ENCODE results near the gene CORO1C.
"Not testable (repeated sequence)": the region's sequence is repeated elsewhere in the genome, so short reads cannot be mapped to it uniquely, and the experiment has no call there.

Gene CORO1C

DNA sequence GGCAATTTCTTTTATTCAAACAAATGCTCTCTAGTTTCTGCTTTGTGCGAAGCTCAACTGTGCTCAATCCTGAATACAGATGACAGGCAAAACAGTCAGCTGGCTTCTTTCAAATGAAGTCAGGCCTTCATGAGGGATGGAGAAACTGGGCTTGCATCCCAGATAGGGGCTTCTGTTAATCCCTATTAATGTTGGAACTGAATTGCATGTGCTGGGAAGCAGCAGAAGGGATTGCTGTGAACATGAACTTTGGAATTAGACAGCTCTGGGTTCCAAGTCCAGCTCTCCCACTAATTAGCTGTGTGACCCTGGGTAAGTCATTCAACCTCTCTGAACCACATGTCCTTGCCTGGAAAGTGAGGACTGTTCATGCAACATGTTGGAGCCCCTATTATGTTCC is 21.1 kb upstream of the CORO1C start:
- FAIRE-seq, result no peak

GRCh38 chr12:108751821-108752220 is 20.5 kb upstream of the CORO1C start:
- no peak for FAIRE-seq

GRCh38 chr12:108751003-108751402 is 19.7 kb upstream of the CORO1C start:
- not testable (repeated sequence) for FAIRE-seq

DNA sequence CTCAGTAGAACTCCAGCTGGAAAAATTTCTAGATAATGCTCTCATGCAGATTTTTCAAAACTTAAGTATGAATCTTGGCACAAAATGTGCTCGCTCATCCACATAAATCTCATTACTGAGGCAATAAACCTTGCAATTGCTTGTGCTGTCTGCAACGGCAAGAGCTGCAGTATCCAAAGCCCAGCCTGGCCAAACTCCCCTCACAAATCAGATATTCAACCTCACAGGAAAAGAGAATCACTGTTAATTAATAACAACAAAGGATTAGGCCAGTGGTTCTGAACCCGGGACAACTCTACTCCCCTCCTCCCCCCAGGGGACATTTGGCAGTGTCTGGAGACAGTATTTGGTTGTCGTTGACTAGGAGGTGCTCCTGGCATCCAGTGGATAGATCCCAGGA is 19.2 kb upstream of the CORO1C start:
- no peak for FAIRE-seq

DNA sequence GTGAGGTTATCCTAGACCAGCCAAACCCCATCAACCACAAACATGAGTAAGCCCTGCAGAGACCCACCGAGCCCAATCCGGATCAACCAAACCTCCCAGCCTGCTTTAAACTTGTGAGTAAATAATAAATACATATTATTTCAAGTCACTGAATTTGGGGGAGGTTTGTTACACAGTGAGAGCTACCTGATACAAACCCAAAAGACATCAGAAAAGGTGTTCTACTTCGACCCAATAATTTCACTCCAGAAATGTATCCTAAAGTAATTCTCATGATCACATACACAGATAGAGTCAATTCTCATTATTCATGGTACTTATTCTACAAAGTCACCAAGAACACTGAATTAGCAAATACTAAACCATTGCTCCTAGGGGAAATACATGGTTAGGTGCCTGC is 16.2 kb upstream of the CORO1C start:
- no peak for FAIRE-seq

DNA sequence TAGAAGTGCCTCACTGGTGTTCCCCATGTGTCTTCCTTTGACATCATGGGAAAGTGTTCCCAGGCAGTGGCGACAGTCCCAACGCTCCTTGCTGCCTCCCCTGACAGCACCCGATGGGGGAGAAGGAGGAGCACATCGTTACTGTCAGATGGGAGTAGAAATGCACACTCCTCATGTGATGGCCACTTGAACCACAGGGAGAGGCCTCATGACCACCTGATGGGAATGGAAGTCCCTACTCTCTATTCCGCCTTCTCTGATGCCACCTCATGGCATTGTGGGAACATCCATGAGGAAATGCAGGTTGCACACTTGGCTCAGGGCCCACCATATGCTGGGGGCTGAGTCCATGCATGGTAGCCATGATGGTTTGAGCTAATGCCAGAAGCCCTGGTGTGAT is 14.3 kb upstream of the CORO1C start:
- no peak for FAIRE-seq

DNA sequence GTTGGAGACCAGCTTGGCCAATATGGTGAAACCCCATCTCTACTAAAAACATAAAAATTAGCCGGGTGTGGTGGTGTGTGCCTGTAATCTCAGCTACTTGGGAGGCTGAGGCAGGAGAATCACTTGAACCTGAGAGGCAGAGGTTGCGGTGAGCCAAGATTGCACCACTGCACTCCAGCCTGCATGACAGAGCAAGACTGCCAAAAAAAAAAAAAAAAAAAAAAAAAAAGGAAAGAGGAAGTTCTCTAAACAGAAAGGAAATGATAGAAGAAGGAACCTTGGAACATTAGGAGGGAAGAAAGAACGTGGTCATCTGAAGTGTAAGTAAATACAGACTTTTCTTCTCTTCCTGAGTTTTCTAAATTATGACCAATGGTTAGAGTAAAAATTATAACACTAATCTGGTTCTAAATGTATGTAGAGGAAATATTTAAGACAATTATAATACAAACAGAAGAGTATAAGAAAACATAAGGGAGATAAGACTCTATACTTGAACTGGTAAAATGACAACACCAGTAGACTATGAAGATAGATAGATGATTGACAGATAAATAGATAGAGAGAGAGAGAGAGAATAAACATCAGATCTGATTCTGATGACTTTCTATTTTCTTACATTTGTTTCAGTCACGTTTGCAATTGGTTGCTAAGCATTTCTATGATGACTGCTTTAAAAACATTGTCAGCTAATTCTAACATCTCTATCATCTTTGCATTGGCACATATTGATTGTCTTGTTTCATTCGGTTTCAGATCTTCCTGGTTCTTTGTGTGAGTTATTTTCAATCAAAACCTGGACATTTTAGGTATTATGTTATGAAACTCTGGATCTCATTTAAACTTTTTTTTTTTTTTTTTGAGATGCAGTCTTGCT is 12.9 kb upstream of the CORO1C start:
- FAIRE-seq, result no peak

DNA sequence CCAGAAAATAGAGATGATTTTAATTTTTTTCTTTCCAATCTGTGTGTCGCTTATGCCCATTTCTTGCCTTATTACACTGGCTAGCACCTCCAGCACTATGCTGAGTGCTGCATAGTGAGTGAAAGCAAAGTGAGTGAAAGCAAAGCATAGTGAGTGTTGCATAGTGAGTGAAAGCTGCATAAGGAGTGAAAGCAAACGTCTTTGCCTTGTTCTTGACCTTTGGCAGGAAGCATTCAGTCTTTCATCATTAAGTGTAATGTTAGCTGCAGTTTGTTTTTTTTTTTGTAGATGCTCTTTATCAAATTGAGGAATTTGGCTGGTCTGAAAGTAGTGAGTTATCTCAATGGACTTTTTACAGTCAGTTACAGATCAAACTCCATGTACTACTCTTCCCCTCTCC is 6.9 kb upstream of the CORO1C start:
- FAIRE-seq, result no peak

GRCh38 chr12:108735855-108736254 is 4.5 kb upstream of the CORO1C start:
- no peak for FAIRE-seq

- no peak for FAIRE-seq
These were observed 3.0 kb upstream of the CORO1C start for GRCh38 chr12:108734200-108734906.

DNA sequence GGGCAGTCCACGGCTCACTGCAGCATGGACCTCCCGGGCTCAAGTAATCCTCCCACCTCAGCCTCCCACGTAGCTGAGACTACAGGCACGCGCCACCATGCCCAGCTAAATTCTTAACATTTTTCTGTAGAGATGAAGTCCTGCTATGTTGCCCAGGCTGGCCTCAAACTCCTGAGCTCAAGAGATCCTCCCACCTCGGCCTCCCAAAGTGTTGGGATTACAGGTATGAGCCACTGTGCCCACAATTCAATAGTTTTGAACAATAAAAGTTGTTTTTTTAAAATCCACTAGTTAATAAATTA is 1.9 kb upstream of the CORO1C start:
- FAIRE-seq, result not testable (repeated sequence)

DNA sequence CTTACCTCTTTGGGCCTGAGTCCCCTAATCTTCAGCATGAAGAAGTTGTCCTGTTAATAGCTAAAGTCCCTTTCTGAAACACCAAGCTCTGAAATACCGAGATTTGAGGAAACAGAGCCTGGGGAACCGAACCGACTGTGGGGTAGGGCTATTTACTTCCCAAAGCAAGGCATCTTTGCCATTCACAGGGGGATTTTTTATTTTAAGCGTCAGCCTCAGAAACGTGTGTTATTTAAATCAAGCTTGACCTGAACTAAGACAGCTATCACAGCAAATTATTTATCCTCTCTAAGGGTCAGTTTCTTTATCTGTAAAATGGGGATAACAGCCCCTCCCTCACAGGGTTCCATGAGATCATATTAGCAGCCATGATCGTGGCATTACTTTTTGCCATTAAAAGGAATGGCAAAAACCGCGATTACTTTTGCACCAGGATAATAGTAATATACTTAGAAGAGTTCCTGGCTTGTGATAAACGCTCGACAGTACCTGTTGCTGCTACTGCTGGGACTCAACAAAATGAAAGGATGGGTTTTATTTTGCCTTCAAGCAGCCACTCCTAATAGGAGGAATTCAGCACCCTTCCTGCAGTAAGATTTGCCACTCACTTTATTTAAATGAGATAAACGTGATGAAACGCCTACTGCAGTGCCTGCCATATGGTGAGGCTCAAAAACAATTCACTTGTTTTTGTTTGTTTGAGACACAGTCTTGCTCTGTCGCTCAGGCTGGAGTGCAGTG is 1.3 kb upstream of the CORO1C start:
- no peak for FAIRE-seq

- FAIRE-seq, result peak; percentile 90
These were observed 646 bp upstream of the CORO1C start for GRCh38 chr12:108731866-108732461.

DNA sequence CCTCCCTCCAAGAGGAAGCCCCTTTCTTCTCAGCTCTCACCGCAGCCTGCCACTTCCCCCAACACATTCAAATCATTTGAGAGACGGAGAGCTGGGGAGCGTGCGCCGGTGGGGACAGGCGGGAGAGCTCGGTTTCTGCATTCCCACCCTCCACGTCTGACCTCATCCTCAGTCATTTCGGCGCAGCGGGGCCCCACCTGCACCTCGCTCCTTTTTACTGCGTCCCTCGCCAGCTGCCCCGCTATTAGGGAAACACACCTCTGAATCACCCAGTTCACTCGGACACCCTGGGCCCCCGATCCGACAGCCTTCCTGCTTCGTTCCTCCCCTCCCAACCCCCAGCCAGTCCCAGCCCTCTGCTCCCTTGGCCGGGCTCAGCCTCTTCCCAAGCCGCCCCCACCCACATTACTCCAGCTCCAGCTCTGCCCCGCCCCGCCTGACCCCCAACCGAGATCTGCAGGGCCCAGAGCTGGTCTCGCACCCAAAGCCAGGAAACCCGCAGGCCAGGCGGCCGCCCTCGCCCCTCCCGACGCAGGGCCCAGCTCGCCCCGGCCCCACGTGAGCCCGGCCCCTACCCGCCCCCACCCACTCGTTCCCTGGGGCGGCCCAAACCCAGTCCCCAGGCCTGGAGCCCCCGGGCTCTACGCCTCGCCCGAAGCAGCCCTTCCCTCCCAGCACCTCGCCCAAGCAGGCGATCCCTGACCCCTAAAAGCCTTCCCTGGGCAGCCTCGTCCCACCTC is 783 bp downstream of the CORO1C start:
- FAIRE-seq, result no peak

- no peak for FAIRE-seq
These were observed 1.5 kb downstream of the CORO1C start for GRCh38 chr12:108729612-108730364.

DNA sequence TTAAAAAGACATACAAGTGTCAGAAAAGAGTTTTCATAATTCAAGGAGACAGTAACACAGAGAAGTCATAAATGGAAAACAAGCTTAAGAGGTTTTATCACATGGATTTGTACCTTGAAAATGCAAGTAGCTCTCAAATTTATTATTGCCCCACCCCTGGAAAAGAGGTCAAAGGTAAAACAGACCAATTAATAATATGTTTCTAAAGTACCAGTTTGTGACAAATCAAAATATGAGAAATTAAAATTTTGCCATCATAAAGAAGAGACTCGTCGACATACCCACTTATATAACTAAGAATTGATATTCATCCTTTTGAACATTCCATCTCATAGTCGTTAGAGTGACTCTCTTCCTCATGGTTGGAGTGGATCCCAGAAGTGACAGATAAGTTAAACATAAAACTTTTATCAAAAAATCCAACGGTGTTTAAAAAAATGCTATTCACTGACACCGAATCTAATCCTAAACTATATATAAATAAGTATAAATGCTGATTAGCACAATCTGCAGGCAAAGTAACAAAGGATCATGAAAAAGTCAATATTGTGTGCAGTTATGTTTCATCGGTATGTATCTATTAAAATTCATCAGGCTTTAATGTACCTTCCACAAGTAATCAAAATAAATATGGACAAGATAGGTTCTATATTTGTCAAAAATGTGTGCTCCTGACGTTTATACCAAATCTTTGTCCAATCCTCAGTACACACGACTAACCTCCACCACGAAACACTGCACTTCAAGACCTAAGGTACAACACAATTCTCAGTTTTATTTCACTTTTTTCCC is 2.3 kb downstream of the CORO1C start:
- no peak for FAIRE-seq

GRCh38 chr12:108727868-108728735 is 3.2 kb downstream of the CORO1C start:
- no peak for FAIRE-seq

DNA sequence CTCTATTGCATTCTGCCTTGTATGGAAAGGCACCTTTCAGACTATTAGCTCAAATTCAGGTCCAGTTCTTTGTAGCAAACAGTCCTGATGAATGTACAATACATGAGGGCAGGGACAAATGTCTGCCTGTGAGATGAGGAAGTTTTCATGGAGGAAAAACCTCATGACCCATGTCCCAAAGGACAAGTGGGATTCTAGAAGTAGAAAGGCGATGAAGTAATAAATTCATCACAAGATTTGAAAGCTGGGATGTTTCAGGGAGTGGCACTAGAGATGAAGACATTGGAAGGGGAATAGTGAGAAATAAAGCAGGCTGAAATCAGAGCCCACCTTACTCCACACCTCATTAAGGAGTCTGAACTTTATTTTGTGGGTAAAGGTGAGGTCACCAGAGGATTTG is 4.2 kb downstream of the CORO1C start:
- FAIRE-seq, result no peak

GRCh38 chr12:108724890-108725151 is 6.5 kb downstream of the CORO1C start:
- FAIRE-seq, result no peak
